Tibial nerve (tissue), 4 donors: ENCODE data around the gene MAMLD1.

ENCODE experiments used
- EP300 ChIP-seq, 2 donors: sonication (generic); formaldehyde crosslinking; IDR thresholded peaks; one replicate each; pipeline ENCODE4 v1.6.1; 2017; ENCODE audit warnings: antibody characterized with exemption in 2 of 2, mild to moderate bottlenecking in 1 of 2
- TF ChIP-seq, protein P1 (sequence below), 5 experiments: fragments of 200-600 bp in 3 of 5; fragments of 450-650 bp in 2 of 5; sonication (generic) in 3 of 5; IDR thresholded peaks; one replicate each; pipeline ENCODE4 v1.5.1; 2016 to 2019; ENCODE audit warnings: antibody characterized with exemption in 5 of 5, mild to moderate bottlenecking in 3 of 5, moderate library complexity in 2 of 5

DNA sequence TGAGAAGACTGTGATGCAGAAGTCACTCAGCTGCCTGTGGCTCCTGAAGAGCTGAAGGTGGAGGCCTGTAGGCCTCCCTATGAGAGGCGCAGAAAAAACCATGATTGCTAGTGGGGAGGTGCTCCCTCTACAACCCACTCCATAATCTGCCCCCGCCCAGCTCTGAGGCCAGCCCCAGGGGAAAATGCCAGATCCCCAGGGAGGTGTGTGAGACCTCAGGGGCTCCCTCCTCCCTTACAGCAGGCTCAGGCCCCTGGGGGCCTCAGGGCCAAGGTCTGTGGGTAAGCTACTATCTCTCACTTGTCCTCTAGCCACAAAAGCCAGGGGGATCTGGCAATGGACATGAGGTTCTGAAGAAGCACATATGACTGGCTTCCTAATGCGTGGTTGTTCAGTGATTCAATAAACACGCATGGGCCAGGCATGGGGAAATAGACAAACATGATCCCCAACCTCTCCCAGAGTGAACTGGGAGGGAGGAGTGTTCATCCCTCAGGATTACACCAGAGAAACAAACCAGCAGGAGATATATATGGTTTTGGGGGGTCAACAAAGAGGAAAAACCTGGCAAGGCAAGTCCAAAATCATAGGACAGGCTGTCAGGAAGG is 154.3 kb downstream of the MAMLD1 start:
- TF ChIP-seq, protein P1, sequence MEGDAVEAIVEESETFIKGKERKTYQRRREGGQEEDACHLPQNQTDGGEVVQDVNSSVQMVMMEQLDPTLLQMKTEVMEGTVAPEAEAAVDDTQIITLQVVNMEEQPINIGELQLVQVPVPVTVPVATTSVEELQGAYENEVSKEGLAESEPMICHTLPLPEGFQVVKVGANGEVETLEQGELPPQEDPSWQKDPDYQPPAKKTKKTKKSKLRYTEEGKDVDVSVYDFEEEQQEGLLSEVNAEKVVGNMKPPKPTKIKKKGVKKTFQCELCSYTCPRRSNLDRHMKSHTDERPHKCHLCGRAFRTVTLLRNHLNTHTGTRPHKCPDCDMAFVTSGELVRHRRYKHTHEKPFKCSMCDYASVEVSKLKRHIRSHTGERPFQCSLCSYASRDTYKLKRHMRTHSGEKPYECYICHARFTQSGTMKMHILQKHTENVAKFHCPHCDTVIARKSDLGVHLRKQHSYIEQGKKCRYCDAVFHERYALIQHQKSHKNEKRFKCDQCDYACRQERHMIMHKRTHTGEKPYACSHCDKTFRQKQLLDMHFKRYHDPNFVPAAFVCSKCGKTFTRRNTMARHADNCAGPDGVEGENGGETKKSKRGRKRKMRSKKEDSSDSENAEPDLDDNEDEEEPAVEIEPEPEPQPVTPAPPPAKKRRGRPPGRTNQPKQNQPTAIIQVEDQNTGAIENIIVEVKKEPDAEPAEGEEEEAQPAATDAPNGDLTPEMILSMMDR (IDR thresholded peaks at IDR 0.05): no peak
- TF ChIP-seq EP300 (IDR thresholded peaks at IDR 0.05): no peak
